ENCODE measurements around the gene APOBEC3G.
"Not testable (repeated sequence)": the region's sequence is repeated elsewhere in the genome, so short reads cannot be mapped to it uniquely, and the experiment has no call there.

DNA sequence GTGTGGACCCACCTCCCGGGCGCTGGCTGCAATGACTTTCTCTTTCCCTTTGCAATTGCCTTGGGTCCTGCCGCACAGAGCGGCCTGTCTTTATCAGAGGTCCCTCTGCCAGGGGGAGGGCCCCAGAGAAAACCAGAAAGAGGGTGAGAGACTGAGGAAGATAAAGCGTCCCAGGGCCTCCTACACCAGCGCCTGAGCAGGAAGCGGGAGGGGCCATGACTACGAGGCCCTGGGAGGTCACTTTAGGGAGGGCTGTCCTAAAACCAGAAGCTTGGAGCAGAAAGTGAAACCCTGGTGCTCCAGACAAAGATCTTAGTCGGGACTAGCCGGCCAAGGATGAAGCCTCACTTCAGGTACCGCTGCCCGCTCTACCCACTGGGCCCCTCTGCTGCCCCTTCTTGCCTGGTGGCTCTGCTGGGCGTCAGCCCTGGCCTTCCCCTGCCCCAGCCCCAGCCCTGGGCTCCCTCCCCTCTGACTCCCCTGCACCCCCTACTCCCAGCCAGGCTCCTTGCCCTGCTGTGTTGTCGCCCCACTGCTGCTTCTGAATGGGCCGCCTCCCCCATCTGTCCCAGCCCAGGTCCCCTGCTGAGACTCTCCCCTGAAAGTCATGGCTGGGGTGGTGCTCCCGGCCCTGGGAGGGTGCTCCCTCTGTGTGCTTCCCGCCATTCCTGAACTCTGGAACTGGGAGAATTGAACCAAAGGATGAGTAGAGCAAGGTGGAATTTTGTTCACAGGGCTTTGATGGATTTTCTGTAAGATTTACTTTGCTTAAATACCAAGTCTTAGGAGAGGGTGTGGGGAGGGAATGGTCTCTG is at the start of gene APOBEC3G:
- TF ChIP-seq, protein P1, sequence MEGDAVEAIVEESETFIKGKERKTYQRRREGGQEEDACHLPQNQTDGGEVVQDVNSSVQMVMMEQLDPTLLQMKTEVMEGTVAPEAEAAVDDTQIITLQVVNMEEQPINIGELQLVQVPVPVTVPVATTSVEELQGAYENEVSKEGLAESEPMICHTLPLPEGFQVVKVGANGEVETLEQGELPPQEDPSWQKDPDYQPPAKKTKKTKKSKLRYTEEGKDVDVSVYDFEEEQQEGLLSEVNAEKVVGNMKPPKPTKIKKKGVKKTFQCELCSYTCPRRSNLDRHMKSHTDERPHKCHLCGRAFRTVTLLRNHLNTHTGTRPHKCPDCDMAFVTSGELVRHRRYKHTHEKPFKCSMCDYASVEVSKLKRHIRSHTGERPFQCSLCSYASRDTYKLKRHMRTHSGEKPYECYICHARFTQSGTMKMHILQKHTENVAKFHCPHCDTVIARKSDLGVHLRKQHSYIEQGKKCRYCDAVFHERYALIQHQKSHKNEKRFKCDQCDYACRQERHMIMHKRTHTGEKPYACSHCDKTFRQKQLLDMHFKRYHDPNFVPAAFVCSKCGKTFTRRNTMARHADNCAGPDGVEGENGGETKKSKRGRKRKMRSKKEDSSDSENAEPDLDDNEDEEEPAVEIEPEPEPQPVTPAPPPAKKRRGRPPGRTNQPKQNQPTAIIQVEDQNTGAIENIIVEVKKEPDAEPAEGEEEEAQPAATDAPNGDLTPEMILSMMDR (IDR thresholded peaks at IDR 0.05): not testable (repeated sequence)
- TF ChIP-seq POLR2AphosphoS5 (IDR thresholded peaks at IDR 0.05): not testable (repeated sequence)
- TF ChIP-seq POLR2A (IDR thresholded peaks at IDR 0.05): peak; percentile 43
